Right lobe of liver (tissue), 6 donors: ENCODE results near the gene SCRT2. TPM values are rescaled to one million over a fixed set of nuclear protein-coding genes. Genes with fewer than 3 reads are reported as not detected.
"Not testable (repeated sequence)": the region's sequence is repeated elsewhere in the genome, so short reads cannot be mapped to it uniquely, and the experiment has no call there.

Source experiments
- ATAC-seq, 4 donors: fragments of 200-7000 bp; cut with Tn5 transposase; one replicate each; pipeline ENCODE4 v1.9.1; 2020; ENCODE audit warnings: mild to moderate bottlenecking in 4 of 4, moderate library complexity in 4 of 4
- DNase-seq, 3 donors: peaks; one replicate each; pipeline ENCODE4 v3.0.0-alpha.2; 2020
- H3K27ac ChIP-seq, 3 donors: fragments of 200-600 bp; one replicate each; pipeline ENCODE4 v1.8.0; 2022
- H3K27me3 ChIP-seq, 2 donors: fragments of 200-600 bp; one replicate each; pipeline ENCODE4 v1.8.0; 2022
- H3K36me3 ChIP-seq, 4 donors: fragments of 200-600 bp; sonication (generic) in 1 of 4; one replicate each; pipeline versions ENCODE4 v1.5.1 to v1.8.0; 2017 to 2022; ENCODE audit warnings: control low read depth in 1 of 4
- H3K4me1 ChIP-seq, 4 donors: fragments of 200-600 bp; sonication (generic) in 1 of 4; one replicate each; pipeline versions ENCODE4 v1.5.1 to v1.8.0; 2017 to 2022; ENCODE audit warnings: control low read depth in 1 of 4
- H3K4me3 ChIP-seq, 3 donors: fragments of 200-600 bp; one replicate each; pipeline ENCODE4 v1.8.0; 2022
- H3K9me3 ChIP-seq, 4 donors: fragments of 200-600 bp; sonication (generic) in 1 of 4; one replicate each; pipeline versions ENCODE4 v1.5.1 to v1.8.0; 2017 to 2022; ENCODE audit warnings: control low read depth in 1 of 4
- CTCF ChIP-seq, 4 donors: fragments of 200-600 bp in 3 of 4; fragments of 450-650 bp in 1 of 4; IDR thresholded peaks; one replicate each; pipeline versions ENCODE4 v1.5.1 to v1.8.0; 2016 to 2022; ENCODE audit warnings: antibody characterized with exemption in 4 of 4, mild to moderate bottlenecking in 2 of 4
- POLR2A ChIP-seq: fragments of 450-650 bp; IDR thresholded peaks from one replicate; pipeline ENCODE4 v1.6.1; 2017; ENCODE audit warnings: antibody characterized with exemption, mild to moderate bottlenecking
- WGBS: methylation state at CpG from one replicate; pipeline ENCODE4 v1.1.6; 2018; ENCODE audit warnings: low coverage, low lambda C conversion rate; ENCODE audit not compliant: insufficient coverage; ENCODE audit errors: missing lambda C conversion rate; 5-methylcytosine and 5-hydroxymethylcytosine counted together
- intact Hi-C, 2 donors: fragments of 100-400 bp; cut with DNase I; formaldehyde crosslinking; loops; one replicate each; pipeline versions ENCODE4 v1.11.2 to v1.14.1; 2022
- total RNA-seq, 6 experiments: library from RNA; depleted of rRNA in 2 of 6; stranded (reverse); fragments of >200 nt in 2 of 6; fragmentation: NEBNext Ultra II Directional in 3 of 6; extraction: Animal tissue kit (Norgen Biotek cat#: 25700) in 3 of 6; gene quantifications; one replicate each; pipeline versions ENCODE4 v1.1.0 to v1.2.4, GENCODE V29; 2016 to 2023
- donor health status: DM: no; HTN: yes; CAD: no.
- donor health status: DM: no; HTN: no; CAD: no.
- donor health status: DM: no; HTN: no; CAD: no.
- donor health status: DM: no; HTN: yes; CAD: no.
- donor health status: DM: no; HTN: yes; CAD: no.

SCRT2 gene
- total RNA-seq, 6 experiments from 2014 or later, result not detected

GRCh38 chr20:645318-646106 lies 30.1 kb downstream of the SCRT2 start:
- TF ChIP-seq POLR2A (no peak), CTCF (IDR thresholded peaks at IDR 0.05) (peak; percentile 73 to 89 (median 88))
- ATAC-seq (peak; percentile 76 to 86 (median 83)), DNase-seq (peak; percentile 53 to 76 (median 55))
- Histone ChIP-seq H3K36me3 (peaks cover 0 to 29% (median 15%) of the 10 kb centered on the region in 4 donors), H3K27ac (peak overlapping the region in 1 of 3 donors; percentile 20), H3K4me1 (peaks cover 0 to 26% (median 5%) of the 10 kb centered on the region in 4 donors), H3K4me3 (no peak overlapping the region), H3K9me3 (no peaks in the 10 kb centered on the region), H3K27me3 (no peaks in the 10 kb centered on the region)
- intact Hi-C loops, result no loop called here
- WGBS, result 28% methylated on average over 6 of the region's 20 CpGs

- intact Hi-C loops, result no loop called here
- H3K9me3 ChIP-seq, result no peaks in the 10 kb centered on the region
- no peak for DNase-seq
- H3K4me3 ChIP-seq, result no peak overlapping the region
- H3K36me3 ChIP-seq, result peaks cover 0 to 22% (median 14%) of the 10 kb centered on the region in 4 donors
- ATAC-seq, result no peak
- H3K27me3 ChIP-seq, result no peaks in the 10 kb centered on the region
- H3K27ac ChIP-seq, result no peak overlapping the region
- 66% methylated on average over 10 of the region's 11 CpGs for WGBS
- TF ChIP-seq CTCF (IDR thresholded peaks at IDR 0.05) (no peak), POLR2A (no peak)
- peaks cover 0 to 26% (median 5%) of the 10 kb centered on the region in 4 donors for H3K4me1 ChIP-seq
Observed at GRCh38 chr20:644692-645317, 30.8 kb downstream of the SCRT2 start.

GRCh38 chr20:642398-643174 lies 33.0 kb downstream of the SCRT2 start:
- Histone ChIP-seq H3K36me3 (peaks cover 0 to 5% (median 3%) of the 10 kb centered on the region in 4 donors), H3K4me1 (peaks cover 0 to 23% (median 5%) of the 10 kb centered on the region in 4 donors), H3K27ac (no peak overlapping the region), H3K27me3 (no peaks in the 10 kb centered on the region), H3K9me3 (no peaks in the 10 kb centered on the region), H3K4me3 (peak overlapping the region in 1 of 3 donors; percentile 8)
- DNase-seq, result no peak
- intact Hi-C loops, result no loop called here
- no peak for ATAC-seq
- WGBS, result 14% methylated on average over 19 of the region's 57 CpGs
- no peak for TF ChIP-seq POLR2A
- no peak for TF ChIP-seq CTCF (IDR thresholded peaks at IDR 0.05)

GRCh38 chr20:642013-642397 lies 33.6 kb downstream of the SCRT2 start:
- peaks cover 0 to 20% (median 5%) of the 10 kb centered on the region in 4 donors for H3K4me1 ChIP-seq
- intact Hi-C loops, H3K27me3 ChIP-seq, H3K36me3 ChIP-seq, H3K27ac ChIP-seq, DNase-seq, H3K9me3 ChIP-seq, ATAC-seq, H3K4me3 ChIP-seq: not testable (repeated sequence)
- WGBS, result 27% methylated on average over 4 of the region's 13 CpGs
